Stimulated activated CD8-positive, alpha-beta memory T cell treated with anti-CD3 and anti-CD28 coated beads, Interleukin-4, amount 100 ng/mL, for 4 hours (primary cell): ENCODE measurements around the gene HMOX1.

Experiments used
- DNase-seq, 2 donors: peaks; one replicate each; pipeline ENCODE4 v3.0.0-alpha.2; 2020; ENCODE audit warnings: low read depth in 2 of 2, low spot score in 1 of 2

HMOX1 gene

DNA sequence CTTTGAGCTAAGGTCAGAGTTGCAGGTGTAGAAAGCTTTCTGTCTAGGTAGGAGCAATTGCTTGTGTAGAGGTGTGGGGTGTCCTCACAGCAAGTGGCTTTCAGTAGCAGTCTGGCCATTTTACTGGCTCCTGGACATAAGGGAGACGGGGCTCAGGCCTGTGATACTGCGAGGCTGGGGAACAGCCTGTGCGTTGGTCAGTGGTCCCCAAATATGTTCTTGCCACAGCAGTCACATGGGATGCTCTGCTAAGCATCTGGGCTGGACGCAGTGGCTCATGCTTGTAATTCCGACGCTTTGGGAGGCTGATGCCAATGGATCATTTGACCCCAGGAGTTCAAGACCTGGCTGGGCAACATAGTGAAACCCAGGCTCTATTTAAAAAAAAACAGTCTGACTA, 21.0 kb downstream of the HMOX1 start:
- no peak for DNase-seq

DNA sequence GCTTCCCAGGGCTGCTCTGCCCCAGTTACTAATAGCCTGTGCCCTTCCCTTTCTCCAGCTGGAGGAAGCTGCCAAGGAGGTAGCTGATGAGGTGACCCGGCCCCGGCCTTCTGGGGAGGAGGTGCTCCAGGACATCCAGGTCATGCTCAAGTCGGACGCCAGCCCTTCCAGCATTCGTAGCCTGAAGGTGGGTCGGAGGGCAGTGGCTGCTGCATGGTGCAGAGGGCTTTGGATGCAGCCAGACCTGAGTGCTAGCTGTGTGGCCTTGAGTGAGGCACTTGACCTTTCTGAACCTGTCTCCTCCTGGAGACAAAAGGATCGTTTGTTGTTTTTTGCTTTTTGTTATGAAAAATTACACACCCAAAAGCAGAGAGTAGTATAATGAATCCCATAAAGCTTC, 22.5 kb downstream of the HMOX1 start:
- no peak for DNase-seq

DNA sequence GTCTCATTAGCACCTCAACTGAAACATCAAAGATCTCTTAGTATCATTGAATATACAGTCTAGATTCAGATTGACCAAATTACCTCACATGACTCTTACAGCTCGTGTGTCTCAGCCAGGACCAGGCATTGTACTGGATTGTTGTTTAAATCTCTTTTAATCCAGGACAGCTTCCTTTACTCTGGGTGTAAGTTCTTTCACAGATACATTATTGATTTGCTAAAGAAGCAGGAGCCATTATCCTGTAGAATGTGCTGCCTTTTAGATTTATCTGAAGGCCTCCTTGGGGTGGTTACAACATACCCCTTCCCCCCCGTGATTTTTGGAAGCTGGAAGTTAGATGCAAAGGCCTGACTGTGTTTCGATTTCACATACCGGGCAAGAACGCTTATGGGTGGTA, 23.3 kb downstream of the HMOX1 start:
- no peak for DNase-seq

DNA sequence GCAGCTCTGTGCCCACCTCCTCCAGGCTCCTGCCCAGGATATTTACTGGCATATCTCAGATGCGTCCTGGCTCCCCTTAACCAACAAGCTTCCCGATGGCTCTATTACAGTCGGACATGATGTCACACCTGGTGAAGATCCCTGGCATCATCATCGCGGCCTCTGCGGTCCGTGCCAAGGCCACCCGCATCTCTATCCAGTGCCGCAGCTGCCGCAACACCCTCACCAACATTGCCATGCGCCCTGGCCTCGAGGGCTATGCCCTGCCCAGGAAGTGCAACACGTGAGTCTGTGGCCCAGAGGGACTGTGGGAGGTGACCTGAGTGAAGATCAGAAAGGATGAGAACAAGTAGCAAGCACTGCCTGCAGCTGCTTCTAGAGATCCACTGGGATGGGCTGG, 25.5 kb downstream of the HMOX1 start:
- no peak for DNase-seq

DNA sequence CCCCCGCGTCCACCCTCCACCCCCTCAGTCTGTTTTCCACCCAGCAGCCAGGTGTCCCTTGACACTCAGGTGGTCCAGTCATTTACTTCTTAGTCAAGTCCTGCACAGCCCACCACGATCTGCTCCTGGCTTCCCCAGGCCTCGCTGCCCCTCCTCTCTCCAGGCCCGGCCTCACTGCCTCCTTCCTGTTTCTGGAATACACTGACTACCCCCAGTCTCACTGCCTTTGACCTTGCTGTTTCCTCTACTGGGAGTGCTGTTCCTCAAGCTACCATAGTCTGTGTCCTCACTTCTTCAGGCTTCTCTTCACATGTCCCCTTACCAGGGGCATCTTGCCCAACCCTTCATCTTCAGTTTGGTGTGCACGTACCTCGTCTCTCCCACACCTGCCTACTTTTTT, 26.5 kb downstream of the HMOX1 start:
- no peak for DNase-seq

DNA sequence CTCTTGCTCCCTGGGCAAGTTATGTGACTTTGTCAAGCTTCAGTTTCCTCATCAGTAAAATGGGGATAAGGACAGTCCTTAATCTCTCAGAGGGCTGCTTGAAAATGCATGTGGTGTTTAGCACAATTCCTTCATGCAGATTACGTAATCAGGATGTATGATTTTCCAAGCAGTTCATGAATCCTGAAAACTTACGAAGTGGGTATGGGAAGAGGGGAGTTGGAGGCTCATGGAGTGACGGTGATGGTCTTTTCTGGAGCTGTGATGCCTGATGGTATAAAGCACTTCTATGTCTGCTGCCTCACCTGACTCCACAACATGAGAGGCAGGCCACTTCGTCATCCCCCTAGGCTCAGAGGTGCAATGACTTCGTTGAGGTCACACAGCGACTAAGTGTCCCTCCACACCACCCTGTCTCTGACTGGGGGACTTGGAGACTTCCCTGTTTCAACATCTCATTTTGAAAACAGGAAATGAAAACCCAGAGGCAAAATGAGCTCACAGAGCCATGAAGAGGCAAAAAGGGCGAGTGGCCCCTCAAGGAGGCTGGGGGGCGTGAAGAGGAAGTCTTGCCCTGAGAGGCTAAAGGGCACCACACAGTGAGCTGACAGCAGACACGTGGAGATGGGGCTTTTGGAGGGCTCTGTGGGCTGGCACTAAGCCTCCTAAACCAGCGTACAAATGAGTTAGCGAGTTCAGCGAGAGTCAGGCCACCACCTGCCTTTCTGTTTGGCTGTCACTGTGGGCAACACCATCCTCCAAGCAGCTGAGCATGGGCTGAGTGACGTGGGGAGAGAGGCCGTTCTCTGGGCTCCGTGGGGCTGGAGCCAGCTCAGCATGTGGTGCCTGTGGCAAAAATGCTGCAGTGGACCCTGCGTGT, 29.1 kb downstream of the HMOX1 start:
- no peak for DNase-seq

DNA sequence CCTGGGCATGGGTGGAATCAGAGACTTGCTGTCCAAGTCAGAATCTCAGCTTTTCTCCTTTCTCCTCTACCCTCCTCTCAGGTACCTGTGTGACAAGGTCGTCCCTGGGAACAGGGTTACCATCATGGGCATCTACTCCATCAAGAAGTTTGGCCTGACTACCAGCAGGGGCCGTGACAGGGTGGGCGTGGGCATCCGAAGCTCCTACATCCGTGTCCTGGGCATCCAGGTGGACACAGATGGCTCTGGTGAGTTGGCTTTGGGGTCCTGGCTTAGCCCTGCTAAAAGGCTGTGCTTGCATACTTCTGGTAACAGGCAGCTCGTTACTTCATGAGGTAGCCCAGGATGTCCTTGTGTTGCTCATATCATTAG, 29.8 kb downstream of the HMOX1 start:
- DNase-seq = no peak

DNA sequence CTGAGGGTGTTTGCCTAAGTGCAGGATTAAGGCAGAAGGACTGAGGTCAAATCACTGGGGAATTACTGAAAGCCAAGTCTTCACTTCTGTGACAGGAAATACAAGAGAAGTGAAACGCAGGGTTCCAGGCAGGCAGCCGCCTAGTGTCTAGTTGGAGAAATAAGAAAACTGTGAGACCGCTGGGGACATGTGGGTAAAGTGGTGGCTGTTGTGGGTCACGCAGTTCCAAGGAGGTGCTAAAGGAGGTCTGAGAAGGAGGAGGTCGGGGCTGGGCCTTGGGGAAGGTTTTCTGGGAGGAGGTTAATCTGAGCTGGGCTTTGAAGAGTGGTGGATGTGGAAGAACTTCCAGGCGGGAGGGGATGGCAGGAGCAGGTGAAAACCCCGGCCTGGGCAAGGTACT, 30.2 kb downstream of the HMOX1 start:
- DNase-seq = no peak

DNA sequence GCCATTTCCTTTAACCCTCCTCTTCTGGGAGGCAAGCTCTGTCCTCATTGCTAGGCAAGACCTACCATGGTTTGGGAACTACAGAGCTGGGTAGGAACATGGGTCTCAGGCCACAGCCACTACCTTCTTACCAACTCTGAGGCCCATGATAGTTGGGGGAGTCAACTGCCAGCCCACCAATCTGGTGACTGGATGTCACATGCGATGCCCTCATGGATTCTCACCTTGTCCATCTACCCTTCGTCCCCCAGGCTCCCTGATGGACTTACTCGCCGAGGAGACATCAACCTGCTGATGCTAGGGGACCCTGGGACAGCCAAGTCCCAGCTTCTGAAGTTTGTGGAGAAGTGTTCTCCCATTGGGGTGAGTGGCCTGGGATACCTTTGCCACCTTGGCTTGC, 32.7 kb downstream of the HMOX1 start:
- DNase-seq = no peak

DNA sequence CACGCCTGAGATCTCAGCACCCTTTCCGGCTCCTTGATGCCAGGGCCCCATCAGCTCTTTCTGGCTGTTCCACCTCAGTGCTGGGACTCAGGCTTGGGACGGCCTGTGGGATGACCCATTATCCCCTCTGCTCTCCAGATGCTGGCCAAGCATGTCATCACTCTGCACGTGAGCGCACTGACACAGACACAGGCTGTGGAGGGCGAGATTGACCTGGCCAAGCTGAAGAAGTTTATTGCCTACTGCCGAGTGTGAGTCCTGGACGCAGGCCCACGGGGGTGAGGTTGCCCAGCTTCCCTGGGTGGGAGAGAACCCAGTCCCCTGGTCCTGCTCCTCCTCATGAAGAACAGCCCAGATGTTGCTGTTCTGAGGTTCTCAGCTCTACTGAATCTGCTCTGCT, 36.7 kb downstream of the HMOX1 start:
- DNase-seq = no peak

DNA sequence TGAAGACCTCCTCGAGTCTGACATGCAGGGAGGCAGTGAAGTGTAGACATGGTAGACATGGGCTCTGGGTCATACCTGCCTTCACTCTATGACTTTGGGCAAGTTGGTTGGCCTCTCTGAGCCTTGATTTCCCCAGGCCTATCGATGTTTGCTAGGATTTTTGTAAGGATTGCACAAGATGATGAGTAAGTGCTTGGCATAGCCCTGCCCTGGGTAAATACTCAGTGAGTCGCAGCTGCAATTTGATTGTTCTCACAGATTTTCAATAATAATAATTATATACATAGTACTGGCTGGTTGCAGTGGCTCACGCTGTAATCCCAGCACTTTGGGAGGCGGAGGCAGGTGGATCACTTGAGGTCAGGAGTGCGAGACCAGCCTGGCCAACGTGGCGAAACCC, 37.2 kb downstream of the HMOX1 start:
- DNase-seq = no peak

DNA sequence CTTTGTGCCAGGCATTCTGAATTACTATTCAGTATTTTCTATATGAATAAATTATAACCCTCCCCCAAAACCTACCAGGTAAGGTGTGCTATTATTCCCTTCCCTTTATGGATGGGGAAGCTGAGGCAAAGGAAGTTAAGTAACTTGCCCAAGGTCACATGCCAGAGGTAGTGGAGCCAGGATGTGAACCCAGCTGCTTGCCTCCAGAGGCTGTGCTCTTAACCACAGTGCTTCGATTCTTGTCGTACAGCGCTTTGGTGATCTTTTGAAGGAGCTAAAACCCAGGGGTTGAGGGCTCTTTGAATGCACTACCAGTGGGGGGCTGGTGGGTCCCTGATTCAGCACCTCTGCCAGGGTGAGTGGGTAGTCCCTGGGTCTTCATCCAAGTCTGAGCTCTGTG, 37.8 kb downstream of the HMOX1 start:
- DNase-seq = no peak

DNA sequence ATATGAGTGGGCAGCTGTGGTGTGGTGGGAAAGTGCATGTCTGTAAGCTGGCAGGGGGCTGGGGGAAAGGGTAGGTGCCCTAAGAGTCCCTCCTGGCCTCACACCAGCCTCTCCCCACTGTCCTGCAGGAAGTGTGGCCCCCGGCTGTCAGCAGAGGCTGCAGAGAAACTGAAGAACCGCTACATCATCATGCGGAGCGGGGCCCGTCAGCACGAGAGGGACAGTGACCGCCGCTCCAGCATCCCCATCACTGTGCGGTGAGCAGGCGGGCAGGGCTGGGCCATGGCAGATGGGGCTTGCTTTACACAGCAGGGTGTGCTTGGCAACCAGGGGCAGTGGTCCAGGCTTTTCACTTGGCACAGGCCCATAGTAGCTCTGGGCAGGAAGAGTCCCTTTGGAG, 38.9 kb downstream of the HMOX1 start:
- DNase-seq = no peak

DNA sequence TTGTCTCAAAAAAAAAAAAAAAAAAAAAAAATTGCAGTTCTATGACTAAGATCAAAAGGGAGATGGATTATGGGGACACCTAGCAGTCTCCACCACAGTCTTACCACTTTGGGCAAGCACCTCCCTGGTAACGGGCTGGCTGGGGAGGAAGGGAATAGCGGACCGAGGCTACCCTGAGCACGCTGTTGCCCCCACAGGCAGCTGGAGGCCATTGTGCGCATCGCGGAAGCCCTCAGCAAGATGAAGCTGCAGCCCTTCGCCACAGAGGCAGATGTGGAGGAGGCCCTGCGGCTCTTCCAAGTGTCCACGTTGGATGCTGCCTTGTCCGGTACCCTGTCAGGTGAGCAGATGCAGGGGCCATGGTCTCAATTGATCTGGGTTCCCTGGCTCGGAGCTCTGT, 40.2 kb downstream of the HMOX1 start:
- DNase-seq = no peak

DNA sequence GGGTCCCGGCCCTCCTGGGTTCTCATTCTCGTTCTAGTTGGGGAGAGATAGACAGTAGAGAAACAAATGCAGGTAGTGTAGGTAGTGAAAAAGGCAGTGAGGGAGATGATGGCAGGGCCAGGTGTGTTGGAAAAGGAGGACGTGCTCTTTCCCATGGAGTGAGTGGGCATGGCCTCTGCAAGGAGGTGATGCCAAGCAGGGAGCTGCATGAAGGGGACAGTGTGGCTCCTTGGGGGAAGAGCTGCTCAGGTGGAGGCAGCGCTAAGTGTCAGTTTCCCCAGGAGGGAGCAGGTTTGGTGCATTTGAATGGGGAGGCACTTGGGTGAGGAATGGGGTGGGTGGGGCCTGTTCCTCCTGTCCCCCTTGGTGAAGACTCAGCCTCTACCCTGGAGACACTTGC, 41.2 kb downstream of the HMOX1 start:
- no peak for DNase-seq

DNA sequence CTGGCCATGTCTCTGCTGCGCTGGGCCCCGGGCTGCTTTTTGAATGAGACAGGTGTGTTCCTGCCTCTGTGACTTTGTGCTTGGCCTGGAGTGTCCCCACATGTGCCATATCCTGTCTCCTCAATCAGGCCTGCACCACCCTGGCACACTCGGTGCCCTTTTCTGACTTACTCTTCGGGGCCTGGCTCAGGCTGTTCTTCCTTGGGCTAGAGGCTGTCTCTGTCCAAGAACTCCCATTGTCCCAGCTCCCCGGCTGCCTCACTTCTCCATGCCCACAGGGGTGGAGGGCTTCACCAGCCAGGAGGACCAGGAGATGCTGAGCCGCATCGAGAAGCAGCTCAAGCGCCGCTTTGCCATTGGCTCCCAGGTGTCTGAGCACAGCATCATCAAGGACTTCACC, 42.0 kb downstream of the HMOX1 start:
- DNase-seq = no peak

DNA sequence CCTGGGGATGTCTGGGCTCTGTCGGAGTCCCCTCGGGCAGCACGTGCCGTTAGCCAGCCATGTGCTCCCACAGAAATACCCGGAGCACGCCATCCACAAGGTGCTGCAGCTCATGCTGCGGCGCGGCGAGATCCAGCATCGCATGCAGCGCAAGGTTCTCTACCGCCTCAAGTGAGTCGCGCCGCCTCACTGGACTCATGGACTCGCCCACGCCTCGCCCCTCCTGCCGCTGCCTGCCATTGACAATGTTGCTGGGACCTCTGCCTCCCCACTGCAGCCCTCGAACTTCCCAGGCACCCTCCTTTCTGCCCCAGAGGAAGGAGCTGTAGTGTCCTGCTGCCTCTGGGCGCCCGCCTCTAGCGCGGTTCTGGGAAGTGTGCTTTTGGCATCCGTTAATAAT, 43.2 kb downstream of the HMOX1 start:
- DNase-seq = no peak

DNA sequence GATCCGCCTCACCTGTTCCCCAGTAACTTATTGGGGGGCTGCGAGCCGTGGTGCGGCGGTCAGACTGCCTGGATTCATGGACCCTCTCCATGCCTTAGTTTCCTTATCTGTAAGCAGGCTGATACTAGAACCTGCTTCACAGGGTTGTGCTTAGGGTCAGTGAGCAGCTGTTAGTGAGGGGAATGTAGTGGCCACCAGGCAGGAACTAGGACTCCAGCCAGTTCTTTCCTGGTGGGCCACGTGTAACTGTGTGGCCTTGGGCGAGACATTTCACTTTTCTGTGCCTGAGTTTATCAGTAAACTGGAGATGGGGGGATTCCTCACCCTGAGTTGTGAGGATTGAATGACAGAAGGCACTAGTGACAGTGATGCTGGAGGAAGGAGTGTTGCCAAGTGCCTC, 43.9 kb downstream of the HMOX1 start:
- DNase-seq = no peak

DNA sequence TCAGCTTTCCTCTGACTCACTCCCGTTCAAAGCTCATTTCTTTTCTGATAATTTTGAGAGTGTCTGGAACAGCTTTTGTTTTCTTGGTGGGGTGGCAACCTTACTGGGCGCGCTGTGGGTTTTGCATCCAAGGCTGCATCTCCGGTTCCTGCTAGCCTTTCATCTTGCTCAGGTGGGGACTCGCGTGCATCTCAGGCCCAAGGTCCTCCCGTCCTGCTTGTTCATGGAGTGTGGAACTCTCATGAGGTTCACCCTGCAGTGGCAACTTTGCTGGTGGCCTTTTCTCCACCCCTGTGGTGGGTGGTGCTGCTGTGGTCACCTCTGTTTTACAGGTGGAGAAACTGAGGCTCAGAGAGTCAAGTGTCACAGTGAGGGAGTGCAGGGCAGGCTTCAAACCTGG, 44.6 kb downstream of the HMOX1 start:
- DNase-seq = no peak

DNA sequence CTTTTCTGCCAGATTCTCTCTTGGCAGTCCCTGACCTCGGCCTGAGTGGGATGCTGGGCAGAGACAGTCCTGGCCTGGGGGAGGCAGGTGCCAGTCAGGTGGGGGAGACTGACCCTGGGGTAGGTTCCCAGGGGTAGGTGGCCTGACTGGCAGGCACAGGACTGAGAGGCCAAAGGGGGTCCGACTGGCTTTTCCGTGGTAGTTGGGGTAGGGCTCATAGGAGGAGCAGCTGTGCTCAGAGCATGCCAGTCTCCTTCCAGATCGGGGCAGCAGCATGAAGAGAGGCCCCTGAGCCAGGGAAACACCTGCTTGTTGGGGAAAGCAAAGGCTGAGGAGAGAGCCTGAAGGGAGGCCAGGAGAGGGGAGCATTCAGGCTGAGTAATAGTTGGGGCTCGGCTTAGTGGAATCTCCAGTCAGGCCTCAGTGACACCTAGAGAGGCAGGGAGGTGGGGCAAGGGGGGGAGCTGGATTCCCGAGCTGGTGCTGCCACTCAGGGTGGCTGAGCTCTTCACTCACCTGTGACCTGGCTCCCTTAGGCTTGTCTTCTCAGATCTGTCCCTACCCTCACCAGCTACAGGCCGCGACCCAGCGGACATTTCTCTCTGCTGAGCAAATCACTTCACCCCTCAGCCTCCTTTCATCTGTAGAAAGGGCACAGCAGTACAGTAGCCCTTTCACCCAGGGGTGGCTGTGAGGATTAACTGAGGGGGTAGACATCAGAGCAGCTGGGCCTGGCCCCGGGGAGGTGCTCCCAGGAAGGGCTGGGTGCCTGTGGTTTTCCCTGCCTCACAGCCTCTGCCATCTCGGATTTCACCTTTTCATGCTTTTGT, 45.3 kb downstream of the HMOX1 start:
- DNase-seq = no peak

DNA sequence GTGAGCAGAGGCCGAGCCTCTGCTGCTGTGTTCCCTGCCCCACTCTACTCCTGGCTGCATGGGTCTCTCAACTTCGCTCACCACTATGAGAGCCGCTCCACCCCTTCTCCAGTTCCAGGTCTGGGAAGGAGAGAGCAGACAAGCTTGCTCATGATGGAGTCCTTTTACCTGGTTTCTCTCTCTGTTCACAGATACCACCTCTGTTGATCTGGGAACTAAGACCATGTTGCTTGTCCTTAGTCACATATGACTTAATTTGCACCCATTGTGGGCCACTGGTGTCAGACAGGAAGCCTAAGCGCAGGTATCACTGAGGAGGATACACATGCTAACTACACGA, 45.9 kb downstream of the HMOX1 start:
- no peak for DNase-seq

DNA sequence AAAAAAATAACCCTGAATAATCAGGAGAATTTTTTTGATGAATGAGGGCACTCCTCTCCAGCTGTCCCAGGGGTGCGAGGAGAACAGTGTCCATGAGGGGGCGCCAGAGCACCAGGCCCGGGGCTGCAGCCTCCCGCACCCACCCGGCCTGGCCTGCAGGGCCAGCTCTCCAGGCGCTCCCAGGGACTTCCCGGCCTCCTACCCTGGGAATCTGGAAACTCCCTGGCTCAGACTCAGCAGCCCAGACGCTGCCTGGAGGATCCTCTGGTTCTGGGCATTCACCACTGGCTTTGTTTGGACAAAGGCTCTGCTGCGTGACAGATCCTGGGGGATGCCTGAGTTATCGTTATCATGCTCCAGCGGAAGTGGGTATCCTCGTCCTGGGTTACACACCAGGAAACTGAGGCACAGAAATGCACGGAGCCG, 50.0 kb downstream of the HMOX1 start:
- DNase-seq = peak; percentile 16 to 48
